ENCODE results near the gene AIF1L. TPM values are rescaled to one million over a fixed set of nuclear protein-coding genes. Genes with fewer than 3 reads are reported as not detected.

Gene AIF1L
- total and polyA plus RNA-seq, 2 experiments from 2014 or later, result 14.3 to 18.8 TPM

DNA sequence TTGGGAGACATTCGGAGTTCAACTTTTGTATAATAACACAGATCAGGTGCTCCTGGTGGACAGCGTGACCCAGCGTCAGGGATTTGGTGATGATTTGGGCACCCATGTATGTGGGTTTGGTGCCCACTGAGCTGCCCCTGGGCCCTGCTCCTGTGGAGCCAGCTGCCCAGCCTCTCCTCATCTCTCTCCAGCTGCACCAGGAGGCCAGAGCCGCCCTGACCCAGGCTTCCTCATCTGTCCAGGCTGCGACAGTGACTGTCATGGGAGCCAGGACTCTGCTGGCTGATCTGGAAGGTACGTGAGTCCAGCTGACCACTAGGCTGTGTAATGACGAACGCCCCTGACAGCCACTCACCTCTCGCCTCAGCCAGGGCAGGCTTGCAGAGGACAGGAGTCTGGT, 14.5 kb upstream of the AIF1L start:
- H3K36me3 ChIP-seq, result no peaks in the 10 kb centered on the region
- TF ChIP-seq, protein P1, sequence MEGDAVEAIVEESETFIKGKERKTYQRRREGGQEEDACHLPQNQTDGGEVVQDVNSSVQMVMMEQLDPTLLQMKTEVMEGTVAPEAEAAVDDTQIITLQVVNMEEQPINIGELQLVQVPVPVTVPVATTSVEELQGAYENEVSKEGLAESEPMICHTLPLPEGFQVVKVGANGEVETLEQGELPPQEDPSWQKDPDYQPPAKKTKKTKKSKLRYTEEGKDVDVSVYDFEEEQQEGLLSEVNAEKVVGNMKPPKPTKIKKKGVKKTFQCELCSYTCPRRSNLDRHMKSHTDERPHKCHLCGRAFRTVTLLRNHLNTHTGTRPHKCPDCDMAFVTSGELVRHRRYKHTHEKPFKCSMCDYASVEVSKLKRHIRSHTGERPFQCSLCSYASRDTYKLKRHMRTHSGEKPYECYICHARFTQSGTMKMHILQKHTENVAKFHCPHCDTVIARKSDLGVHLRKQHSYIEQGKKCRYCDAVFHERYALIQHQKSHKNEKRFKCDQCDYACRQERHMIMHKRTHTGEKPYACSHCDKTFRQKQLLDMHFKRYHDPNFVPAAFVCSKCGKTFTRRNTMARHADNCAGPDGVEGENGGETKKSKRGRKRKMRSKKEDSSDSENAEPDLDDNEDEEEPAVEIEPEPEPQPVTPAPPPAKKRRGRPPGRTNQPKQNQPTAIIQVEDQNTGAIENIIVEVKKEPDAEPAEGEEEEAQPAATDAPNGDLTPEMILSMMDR (IDR thresholded peaks at IDR 0.05; ENCODE audit: low read depth, low read length), result no peak
- no peaks in the 10 kb centered on the region for H3K4me1 ChIP-seq (ENCODE audit: low read depth)
- no peaks in the 10 kb centered on the region for H3K27me3 ChIP-seq
- no peak overlapping the region for H3K4me3 ChIP-seq
- no peak overlapping the region for H3K27ac ChIP-seq
- no peaks in the 10 kb centered on the region for H3K9me3 ChIP-seq (ENCODE audit: low read depth)
- no peak for DNase-seq (ENCODE audit: low read depth in 1 of 2, low spot score in 1 of 2)

DNA sequence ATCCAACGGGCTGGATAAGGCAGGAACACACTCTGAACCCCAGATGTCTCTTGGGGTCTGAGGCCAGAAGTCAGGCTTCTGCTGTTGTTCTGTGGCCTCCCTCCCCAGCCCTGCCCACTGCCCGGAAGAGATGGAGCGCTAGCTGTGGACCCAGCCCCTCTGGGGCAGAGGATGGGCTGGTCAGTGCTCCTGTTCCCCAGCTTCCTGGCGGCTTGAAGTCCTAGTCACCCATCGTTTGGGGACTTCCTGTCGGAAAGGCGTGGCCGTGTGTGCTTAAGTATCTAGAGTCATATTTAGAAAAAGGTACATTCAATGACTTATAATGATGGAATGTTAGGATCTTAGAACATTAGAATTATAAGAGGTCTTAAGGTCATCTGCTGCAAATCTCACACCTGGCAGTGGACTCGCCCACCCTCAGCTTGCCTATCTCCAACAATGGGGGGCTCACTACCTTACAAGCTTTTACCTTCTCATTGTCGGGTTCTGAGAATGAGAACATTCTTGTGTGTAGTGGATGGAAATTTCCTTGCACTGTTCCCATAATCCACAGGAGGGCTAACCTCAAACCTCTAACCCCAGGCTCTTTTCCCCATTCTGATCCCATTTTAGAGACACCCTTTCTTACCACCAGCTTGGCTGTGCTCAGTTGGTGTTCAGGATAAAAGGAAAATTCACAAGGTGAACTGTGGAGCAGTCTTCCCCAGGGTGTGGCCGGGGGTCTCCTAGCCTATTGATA, 13.4 kb upstream of the AIF1L start:
- H3K4me1 ChIP-seq (ENCODE audit: low read depth), result no peaks in the 10 kb centered on the region
- no peak overlapping the region for H3K27ac ChIP-seq
- no peaks in the 10 kb centered on the region for H3K9me3 ChIP-seq (ENCODE audit: low read depth)
- no peaks in the 10 kb centered on the region for H3K36me3 ChIP-seq
- DNase-seq (ENCODE audit: low read depth in 1 of 2, low spot score in 1 of 2), result no peak
- TF ChIP-seq, protein P1 (IDR thresholded peaks at IDR 0.05; ENCODE audit: low read depth, low read length), result no peak
- H3K27me3 ChIP-seq, result no peaks in the 10 kb centered on the region
- H3K4me3 ChIP-seq, result no peak overlapping the region

DNA sequence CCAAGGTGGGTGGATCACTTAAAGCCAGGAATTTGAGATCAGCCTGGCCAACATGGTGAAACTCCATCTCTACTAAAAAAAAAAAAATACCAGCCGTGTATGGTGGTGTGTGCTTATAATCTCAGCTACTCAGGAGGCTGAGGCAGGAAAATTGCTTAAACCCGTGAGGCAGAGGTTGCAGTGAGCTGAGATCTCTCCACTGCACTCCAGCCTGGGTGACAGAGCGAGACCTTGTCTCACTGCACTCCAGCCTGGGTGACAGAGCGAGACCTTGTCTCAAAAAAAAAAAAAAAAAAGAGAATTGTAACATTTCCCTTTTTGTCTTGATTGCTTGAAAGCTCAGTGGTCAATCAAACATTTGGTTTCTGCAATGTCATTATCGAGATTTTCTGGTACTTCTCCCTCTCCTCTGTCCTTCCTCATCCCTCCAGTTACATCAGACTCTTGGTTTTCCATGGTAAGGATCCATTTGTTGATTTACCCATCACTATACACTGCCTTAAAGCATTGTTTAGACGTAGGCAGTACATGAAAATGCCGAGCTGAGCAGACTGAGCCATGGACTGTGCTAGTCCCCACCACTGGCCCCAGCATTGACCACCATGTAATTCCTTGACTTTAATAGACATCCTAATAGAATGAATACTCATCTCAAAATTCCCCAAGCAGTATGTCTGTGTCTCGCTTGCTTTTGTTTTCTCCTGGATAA, 11.5 kb upstream of the AIF1L start:
- Histone ChIP-seq H3K9me3 (ENCODE audit: low read depth) (no peaks in the 10 kb centered on the region), H3K4me1 (ENCODE audit: low read depth) (no peaks in the 10 kb centered on the region), H3K27me3 (no peaks in the 10 kb centered on the region), H3K27ac (no peak overlapping the region), H3K36me3 (no peaks in the 10 kb centered on the region), H3K4me3 (no peak overlapping the region)
- no peak for DNase-seq (ENCODE audit: low read depth in 1 of 2, low spot score in 1 of 2)
- TF ChIP-seq, protein P1 (IDR thresholded peaks at IDR 0.05; ENCODE audit: low read depth, low read length), result no peak

DNA sequence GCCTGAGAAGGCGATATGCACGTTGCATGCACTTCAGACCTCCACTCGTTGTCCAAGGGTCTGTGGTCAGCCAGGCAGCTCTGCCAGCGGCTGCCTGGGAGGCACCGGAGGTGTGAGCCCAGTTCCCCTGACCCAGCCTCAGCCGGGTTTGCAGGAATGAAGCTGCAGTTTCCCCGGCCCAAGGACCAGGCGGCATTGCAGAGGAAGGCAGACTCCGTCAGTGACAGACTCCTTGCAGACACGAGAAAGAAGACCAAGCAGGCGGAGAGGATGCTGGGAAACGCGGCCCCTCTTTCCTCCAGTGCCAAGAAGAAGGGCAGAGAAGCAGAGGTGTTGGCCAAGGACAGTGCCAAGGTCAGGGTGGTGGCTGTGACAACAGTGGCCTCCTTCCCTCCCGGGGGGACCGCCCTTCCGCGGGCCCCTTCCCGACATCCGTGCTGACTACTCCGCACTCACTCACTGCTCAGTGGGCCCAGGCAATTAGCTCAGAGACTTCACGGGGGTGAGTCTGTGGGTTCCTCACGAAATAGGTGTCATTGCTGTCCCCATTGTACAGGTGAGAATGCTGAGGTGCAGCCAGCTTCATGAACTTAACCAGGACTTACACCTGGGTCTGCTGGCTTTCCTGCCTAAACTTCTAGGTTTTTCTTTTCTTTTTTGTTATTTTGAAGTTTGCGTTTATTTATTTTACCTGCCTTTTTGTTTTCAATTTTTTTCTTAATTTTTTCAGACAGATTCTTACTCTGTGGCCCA, 10.8 kb upstream of the AIF1L start:
- H3K27ac ChIP-seq, result no peak overlapping the region
- H3K4me3 ChIP-seq, result no peak overlapping the region
- no peaks in the 10 kb centered on the region for H3K4me1 ChIP-seq (ENCODE audit: low read depth)
- TF ChIP-seq, protein P1 (IDR thresholded peaks at IDR 0.05; ENCODE audit: low read depth, low read length), result no peak
- no peaks in the 10 kb centered on the region for H3K36me3 ChIP-seq
- no peak for DNase-seq (ENCODE audit: low read depth in 1 of 2, low spot score in 1 of 2)
- H3K9me3 ChIP-seq (ENCODE audit: low read depth), result no peaks in the 10 kb centered on the region
- H3K27me3 ChIP-seq, result no peaks in the 10 kb centered on the region

DNA sequence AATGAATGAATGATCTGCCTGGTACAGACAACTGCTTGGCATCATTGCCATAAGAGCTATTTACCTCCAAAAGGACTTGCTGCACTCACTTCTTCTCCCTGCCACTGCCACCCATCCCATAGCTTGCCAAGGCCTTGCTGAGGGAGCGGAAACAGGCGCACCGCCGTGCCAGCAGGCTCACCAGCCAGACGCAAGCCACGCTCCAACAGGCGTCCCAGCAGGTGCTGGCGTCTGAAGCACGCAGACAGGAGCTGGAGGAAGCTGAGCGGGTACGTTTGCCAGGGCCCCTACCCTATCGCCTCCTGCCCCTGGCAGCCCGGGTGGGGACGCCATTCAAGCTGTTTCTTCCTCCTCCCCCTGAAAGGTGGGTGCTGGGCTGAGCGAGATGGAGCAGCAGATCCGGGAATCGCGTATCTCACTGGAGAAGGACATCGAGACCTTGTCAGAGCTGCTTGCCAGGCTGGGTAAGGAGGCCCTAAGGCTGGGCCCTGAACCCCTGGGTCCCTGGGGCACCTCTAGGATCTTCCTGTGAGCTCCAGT, 8.9 kb upstream of the AIF1L start:
- no peaks in the 10 kb centered on the region for H3K9me3 ChIP-seq (ENCODE audit: low read depth)
- no peak for DNase-seq (ENCODE audit: low read depth in 1 of 2, low spot score in 1 of 2)
- H3K27me3 ChIP-seq, result no peaks in the 10 kb centered on the region
- no peaks in the 10 kb centered on the region for H3K36me3 ChIP-seq
- H3K27ac ChIP-seq, result no peak overlapping the region
- TF ChIP-seq, protein P1 (IDR thresholded peaks at IDR 0.05; ENCODE audit: low read depth, low read length), result no peak
- H3K4me3 ChIP-seq, result no peak overlapping the region
- H3K4me1 ChIP-seq (ENCODE audit: low read depth), result no peaks in the 10 kb centered on the region
